Ammon's horn (tissue), 1 donor: Measurements from ENCODE around the gene ASB8.
A peak's percentile ranks its signal among the peaks of the same experiment; 100 is the strongest.

ENCODE experiments used
- DNase-seq: peaks from one replicate; pipeline ENCODE4 v3.0.0-alpha.2; 2016; ENCODE audit warnings: low spot score

ASB8 gene, protein sequence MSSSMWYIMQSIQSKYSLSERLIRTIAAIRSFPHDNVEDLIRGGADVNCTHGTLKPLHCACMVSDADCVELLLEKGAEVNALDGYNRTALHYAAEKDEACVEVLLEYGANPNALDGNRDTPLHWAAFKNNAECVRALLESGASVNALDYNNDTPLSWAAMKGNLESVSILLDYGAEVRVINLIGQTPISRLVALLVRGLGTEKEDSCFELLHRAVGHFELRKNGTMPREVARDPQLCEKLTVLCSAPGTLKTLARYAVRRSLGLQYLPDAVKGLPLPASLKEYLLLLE

DNA sequence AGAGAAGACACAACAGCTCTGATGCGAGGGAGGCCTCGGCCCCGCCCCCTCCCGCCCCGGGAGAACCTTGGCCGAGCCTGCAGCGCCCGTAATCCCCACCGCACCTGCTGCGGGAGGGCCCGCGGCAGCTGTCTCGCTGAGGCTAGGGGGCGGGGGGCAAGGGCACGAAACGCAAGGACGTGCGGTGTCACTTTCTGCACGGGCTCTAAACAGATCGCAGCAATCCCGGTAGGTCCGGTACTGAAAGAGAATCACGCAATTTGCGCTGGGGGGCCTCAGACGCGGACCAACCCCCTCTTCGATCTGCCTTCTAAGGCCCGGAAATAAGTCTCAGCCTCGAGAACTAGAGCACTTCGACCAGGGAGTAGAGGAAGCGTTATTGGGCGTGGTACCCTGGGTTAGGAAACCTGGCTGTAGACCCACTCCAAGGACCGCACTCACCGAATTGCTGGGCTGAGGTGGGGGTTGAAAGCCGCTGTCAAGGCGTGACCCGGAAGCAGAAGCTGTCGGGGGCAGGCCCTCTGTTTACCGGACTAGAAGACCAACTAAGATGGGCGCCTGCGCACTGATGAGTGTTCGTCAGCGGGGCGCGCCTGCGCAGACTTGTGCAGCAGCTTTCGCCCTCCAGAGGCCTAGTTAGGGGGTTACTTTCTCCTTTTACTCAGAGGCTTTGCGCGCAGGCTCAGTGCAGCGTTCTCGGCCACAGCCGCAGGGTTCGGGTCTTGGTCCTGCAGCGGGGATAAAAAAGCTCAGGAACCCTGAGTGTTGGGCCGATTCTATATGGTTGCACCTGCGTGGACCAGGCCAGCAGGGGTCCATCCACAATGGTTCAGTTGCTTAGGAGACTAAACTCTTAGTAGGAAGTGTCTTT, at the start of gene ASB8:
Gene ASB8, minus strand, starts transcription at position 498 of the 871 bp plus-strand sequence. CDS start 4,019 bp downstream, outside the sequence.
- peak; percentile 98 for DNase-seq

DNA sequence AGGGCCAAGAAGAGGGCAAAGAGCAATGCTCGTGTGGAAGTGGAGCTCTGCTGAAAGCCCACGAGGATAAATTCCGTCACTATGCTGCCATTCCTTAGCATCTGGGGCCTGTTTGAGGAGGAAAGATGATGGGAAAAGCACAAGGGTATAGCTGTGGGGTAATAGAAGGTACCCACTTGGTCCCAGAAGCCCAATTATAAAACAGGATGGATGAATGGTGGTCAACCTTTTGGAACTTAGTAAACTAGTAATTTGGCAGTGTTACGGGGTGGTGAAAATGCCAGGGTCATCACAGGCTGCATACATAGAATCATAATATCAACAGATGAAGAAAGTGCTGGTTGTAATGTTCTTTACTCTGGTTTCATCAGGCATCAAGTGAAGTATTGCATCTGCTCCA, 45.9 kb upstream of the ASB8 start, which contains the start of gene OR10AD1:
Gene OR10AD1, minus strand, starts transcription at position 101 of the 400 bp plus-strand sequence. Its CDS starts 0 bp downstream, at position 101.
- DNase-seq: no peak

DNA sequence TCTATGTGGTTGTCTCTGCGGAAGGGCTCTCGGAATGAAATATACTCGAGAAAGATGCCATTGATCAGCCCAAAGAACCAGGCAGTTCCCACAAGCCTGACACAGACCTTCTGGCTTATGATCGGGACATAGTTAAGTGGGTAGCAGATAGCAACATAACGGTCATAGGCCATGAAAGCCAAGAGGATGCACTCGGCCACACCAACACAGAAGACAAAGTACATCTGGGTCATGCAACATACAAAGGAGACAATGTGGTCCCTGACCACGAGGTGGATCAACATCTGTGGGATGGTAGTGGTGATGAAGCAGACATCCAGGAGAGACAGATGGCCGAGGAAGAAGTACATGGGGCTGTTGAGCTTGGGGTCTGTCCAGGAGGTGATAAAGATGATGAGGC, 45.5 kb upstream of the ASB8 start:
- no peak for DNase-seq

DNA sequence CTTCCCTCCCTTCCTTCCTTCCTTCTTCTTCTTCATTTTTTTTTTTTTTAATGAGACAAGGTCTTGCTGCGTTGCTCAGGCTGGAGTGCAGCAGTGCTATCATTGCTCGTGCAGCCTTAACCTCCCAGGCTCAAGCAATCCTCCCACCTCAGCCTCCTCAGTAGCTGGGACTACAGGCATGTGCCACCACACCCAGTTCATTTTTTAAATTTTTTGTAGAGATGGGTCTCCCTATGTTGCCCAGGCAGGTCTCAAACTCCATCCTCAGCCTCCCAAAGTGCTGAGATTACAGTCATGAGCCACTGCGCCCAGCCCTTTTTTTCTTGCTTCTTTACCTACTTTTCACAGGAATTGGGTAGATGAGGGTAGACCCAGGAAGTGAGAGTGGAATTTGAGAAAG, 44.2 kb upstream of the ASB8 start:
- no peak for DNase-seq

DNA sequence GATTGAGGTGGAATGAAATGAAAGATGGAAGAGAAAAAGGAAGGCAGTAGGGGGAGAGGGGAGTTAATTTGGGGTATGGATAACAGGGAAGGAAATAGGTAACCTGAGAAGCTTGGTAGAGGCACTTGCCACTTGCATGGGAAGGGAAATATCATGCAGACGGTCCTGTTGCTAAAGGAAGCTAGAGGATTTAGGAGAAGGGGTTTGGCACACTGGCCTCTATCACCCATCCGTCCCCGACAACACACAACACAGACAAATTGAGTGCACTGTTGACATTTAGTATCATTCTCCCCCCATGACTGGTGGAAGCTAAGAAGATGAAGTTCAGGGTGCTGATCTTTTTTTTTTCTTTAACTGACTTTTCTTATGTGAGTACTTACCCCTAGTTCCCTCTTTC, 43.8 kb upstream of the ASB8 start:
- no peak for DNase-seq

DNA sequence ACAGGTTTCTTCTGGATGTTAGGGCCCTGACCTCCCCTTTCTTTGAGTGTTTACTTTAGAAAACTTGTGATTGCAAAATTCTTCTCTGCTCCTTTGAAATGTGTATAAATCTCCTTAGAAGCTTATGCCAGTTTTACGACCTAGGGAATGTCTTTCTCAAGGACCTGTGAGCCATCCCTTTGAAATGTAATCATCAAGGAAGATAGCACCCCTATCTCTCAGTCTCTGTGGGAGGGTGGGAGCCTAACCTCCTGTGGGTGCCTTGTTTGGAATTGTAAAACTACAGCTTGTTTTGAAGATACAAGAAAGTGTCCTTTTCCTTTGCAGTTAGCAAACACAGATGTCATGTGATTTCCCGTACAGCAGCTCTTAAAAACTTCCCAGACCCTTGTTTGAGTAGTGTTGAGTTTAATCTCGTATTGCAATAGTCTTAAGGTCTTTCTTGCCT, 42.5 kb upstream of the ASB8 start:
- DNase-seq: no peak

DNA sequence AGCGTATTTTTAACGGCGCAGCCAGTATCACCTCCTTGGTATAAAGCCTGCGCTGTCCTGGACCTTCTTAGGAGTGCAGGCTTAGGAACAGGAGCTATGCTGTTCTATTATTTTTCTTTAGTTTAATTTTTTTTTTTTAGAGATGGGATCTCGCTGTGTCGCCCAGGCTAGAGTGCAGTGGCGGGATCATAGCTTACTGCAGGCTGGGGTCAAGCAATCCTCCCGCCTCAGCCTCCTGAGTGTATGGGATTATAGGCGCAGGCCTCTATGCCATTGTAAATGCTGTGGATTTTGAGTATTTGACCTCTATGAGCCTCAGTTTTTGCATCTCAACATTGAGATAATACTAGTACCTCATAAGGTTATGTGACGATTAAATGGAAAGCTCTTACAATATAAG, 41.7 kb upstream of the ASB8 start:
- no peak for DNase-seq

DNA sequence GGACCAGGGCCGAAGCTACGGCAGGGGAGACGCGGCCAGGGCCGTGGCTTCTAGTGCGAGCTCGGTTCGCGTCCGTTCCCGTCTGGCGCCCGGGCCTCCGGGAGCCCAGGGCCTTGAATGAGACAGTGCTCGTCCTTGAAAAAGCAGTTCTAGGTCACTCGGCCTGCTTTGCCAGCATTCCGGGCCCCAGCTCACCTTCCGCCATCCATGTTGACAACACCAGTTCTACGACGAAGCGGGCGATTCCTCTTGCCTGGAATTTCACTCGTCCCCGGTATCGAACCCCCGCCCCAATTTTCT, 41.3 kb upstream of the ASB8 start:
- DNase-seq: peak; percentile 27

DNA sequence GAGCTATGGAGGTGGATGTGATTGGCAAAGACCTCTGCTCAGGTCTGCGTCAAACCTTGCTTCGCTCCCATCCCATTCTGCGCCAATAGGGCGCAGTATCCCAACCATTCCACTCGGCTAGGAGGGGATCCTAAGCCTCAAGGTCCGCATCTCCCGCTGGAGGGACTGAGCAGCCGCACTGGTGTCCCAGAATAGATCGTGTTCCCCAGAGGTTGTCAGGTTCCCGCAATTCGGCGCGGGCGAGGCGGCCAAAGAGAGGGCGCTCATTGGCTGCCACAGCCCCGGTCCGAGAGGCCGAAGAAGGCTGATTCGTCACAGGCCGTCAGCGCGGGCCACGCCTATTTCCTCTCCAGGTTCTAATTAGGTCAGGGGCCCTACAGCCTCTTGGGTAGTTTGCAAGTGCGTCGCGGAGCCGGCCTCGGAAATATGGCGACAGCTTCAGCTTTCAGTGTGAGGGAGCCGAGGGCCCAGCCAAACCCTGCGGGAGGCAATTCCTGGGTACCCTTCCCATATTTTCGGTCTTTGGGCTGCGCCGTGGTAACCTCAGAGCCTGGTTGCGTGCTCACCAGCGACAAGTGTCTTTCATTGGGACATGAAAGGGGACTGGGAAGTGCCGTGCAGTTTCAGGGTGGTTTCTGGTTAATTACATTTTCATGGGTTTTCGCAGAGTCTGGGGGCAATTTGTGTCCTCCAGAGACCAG, 40.8 kb upstream of the ASB8 start:
- peak; percentile 97 for DNase-seq

DNA sequence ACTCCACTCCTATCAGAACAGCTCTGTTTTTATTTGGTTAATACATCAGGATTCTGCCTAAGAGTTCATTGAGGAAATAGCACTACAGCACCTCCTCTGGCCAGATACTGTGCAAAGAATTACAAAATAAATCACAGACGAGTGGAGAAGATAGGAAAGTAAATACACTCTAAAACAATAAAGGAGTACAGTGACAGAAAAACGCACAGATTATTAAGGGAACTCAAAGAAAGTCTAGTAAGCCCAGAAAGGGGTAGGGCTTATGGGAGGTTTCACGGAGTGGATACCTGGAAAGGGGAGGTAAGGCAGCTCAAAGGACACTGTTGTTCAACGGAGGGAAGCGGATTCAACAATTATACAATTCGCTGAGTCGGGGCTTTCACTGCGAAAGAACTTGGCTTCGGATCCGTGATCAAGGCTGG, 40.2 kb upstream of the ASB8 start:
- DNase-seq: peak; percentile 54

DNA sequence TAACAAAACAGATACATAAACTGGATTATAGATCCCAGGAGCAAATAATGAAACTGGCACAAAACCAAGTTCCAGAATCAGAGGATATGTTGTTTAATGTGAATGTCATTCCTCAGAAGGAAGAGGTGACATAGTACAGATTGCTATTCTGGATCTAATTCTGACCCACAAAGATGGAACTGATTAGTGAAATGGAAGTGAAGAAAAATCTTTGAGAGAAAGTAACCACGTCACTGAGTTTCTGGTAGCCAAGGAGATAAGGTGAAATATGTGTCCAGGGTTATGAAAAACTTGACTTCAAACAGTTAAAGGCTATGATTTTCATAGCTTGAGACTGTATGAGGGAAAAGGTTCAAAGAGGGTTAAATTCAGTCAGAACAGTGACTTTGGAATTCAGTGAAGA, 37.5 kb upstream of the ASB8 start:
- no peak for DNase-seq

DNA sequence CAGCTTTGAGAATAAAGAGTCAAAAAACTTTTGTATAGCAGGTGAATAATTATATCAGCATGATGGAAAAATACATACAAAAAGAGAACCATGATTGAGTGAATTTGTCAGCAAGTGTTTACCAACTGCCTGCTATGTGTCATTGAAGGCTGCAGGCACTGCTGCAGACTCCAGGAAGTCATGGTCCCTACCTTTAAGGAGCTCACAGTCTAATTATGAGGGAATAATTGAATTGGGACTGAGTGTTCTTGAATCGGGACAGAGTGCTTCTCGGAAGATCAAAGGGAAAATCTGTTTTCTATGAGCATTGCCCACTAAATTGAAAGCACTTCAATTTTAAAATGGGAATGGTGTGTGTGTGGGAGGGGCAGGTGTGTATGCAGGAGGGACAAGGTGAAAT, 36.3 kb upstream of the ASB8 start:
- DNase-seq: no peak

DNA sequence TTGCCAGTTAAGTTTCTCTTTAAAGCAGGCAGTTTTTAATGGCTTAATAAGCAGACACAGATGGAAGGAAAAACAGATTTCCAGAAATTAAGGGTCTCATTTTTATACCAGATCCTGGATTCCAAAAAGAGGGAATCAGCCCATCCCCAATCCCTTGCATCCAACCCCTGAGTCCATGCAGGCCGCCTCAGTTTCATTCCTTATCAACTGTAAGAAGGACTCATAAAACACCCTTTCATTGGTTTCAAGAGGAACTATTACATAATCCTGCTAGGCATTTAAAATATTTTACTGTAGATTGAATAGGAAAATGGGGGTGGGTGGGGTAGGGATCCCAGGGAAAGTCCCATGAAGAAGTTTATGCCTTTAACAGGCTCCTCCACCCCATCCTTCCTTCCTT, 35.5 kb upstream of the ASB8 start:
- no peak for DNase-seq

DNA sequence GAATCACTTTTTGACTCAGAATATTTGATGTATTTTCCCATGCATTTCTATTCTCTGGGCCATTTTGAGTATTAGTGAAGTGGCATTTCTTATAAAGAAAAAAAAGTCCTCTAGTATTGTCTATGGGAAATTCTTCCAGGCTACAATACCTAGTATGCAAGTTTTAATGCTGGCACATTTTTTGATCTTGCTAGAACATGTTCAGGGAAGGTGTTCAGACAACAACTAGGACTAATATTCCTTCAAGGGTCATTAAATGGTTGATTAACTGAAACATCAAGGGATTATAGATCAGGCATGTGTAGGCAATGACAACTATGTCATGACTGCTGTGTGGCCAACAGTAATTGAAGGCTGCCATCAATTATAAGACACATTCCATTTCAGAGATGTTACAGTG, 33.8 kb upstream of the ASB8 start:
- DNase-seq: no peak

DNA sequence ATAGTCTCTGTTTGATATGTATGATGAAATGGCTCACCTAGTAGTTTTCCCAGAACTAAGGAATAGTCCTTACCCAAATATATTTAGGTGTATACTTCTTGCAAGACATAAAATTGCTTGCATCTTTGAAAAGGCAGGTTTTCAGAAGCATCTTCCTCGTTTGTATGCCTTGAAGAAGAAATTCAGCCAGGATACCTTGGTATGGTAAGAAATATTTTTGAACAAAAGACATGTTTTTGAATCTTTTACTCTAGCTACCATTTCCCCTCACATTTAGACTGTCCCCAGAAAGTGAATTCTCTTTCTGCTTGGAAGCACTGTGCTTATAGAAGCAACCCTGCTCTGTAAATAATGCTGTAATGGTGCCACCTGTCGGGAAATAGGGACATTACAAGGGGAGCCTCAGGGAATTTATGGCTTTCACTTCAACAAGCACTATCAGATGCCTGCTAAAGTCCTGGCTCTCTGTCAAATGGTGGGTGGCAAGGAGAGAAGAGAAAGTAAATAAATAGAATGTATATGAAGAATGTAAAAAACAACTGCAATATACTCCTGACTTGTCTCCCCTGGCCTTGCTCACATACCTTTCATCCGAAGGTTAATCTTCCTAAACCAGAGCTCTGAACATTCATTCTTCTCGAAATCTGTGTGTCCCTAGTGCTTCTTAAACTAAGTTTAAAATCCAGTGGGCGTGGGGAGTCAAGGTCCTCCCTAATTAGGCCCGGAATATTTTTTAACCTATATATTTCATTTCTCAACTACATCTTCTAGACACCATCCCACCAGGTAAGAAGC, 32.2 kb upstream of the ASB8 start:
- DNase-seq: peak; percentile 81

DNA sequence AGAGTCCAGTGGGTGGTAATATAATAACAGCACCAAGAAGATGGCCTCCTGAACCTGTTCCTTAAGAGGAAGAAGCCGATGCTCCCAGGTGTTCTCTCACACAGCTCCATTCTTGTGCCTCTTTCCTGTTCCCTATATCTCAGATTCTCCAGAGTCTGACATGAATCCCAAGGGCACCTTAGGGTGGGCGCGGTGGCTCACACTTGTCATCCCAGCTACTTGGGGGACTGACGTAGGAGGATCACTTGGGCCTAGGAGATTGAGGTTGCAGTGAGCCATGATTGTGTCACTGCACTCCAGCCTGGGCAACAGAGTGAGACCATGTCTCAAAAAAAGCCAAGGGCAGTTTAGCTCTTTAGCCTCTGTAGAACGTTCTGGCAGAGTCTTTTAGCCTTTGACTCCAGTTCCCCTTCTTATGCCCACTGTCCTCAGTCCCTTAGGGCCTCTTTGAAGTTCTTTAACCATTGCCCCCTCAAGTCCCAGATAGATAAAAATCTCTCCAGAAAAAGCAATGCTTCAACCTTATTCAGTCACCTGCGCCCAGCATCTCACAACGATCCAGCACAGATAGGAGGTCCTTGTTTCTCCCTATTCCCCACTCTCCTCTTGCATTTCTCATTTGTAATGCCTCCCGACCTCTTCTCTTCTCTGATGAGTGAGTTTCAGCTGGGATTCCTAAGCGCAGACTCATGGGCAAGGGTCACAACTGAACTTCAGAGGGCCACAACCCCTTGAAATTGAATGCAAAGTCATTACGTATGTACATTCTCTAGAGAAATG, 30.8 kb upstream of the ASB8 start:
- DNase-seq: no peak

DNA sequence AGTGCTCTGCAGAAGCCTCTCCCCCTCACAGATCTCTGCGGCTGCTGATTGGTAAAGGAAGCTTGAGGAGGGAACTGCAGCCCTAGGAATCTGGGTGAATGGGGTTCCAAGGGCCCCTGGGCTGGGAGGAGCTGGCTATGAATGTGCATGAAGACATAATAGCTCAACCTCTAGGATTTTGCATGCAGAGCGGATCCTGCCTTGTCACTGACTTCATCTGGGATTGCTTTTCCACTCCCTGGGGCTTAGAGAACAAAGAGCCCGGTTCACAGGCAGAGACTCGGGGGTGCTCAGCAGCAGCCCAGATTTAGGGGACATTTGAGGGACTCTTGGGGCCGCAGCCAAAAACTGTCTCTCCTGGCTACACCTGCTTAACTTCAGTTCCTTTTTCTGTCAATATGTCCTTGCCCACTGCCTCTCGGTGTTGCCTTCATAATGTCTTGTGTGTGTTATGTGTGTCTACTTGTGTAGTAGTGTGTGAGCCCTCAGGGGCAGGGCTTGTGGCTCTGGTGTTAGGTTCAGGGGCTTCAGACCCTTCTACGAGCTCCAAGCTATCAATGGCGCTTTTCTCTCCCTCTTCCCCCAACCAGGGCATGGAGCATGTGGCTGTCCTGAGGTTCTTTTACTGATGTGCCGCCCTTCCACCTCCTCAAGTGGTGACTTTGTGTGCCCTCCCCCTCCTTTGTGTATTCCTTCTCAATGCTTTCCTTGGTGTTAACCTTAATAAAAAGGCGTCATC, 28.0 kb upstream of the ASB8 start:
- peak; percentile 43 for DNase-seq

DNA sequence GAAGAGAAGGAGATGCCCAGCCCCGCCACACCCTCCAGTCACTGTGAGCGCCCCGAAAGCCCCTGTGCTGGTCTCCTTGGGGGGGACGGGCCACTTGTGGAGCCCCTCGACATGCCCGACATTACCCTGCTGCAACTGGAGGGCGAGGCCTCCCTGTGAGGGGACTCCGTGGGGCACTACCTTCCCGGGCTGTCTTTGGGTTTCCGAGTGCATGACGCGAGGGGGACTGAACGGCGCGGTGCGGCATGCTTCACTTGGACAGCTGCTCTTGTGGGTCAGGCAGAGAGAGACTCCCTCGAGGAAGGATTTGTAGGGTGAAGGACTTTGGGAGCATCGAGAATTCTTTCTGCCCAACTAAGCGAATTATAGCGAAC, 27.2 kb upstream of the ASB8 start:
- no peak for DNase-seq

DNA sequence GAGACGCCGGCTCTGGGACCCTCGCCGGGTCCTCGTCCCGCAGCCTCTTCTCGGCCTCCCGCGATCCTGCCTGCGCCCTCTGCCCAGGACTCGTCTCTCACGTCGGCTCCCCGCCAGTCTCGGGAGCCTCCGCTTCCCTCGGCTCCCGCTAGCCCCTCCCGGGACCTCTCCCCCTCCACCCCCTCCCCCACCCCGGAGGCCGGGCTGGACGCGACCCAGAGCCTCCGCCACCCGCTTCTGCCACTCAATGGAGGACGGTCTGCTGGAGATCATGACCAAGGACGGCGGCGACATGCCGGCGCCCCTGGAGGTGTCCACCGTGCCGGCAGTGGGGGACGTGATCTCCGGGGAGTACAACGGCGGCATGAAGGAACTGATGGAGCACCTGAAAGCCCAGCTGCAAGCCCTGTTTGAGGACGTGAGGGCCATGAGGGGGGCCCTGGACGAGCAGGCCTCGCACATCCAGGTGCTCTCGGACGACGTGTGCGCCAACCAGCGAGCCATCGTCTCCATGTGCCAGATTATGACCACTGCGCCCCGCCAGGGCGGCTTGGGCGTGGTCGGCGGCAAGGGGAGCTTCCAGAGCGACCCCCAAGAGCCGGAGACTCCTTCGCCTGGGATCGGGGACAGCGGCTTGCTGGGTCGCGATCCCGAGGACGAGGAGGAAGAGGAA, 26.7 kb upstream of the ASB8 start:
- no peak for DNase-seq
